Endothelial cell of umbilical vein (primary cell): ENCODE data around the gene MYOZ3. TPM values are rescaled to one million over a fixed set of nuclear protein-coding genes. Genes with fewer than 3 reads are reported as not detected.

Experiments used
- BruUV-seq: library from RNA; stranded (reverse); fragments of 400-500 nt; replicated peaks from 2 replicates; lab custom pipeline; 2021; lab: Mats Ljungman, UMichigan
- CTCF ChIA-PET: fragments of 300-600, 350-600 bp; sonication (Branson Sonifier 250); formaldehyde crosslinking; loops from one replicate; lab custom pipeline; 2021; ENCODE audit warnings: antibody characterized with exemption, inconsistent platforms; lab: Charles Lee
- POLR2A ChIA-PET: fragments of 300-600, 350-600 bp; sonication (Branson Sonifier 250); formaldehyde crosslinking; loops from one replicate; lab custom pipeline; 2021; ENCODE audit warnings: antibody characterized with exemption, inconsistent platforms; lab: Charles Lee
- DNase-seq: peaks from one replicate; pipeline ENCODE4 v3.0.0-alpha.2; 2011; ENCODE audit warnings: low read depth, low spot score
- FAIRE-seq: peaks from 2 replicates; lab custom pipeline; 2011; peaks lifted over from hg19 to GRCh38; lab: Jason Lieb, UNC
- H2AFZ ChIP-seq: 2 replicates; pipeline ENCODE4 v1.6.0; 2012; ENCODE audit warnings: low read depth, low read length, control low read depth, inconsistent platforms
- H3K27ac ChIP-seq: 2 replicates; pipeline ENCODE4 v1.5.1; 2011; ENCODE audit warnings: low read depth, mild to moderate bottlenecking, control low read depth, low read length, moderate library complexity; ENCODE audit not compliant: insufficient read depth
- H3K27me3 ChIP-seq, 2 experiments: 2 replicates each; pipeline versions ENCODE4 v1.6.0 to v1.6.1; 2011; ENCODE audit warnings: low read length in 2 of 2, mixed read lengths in 1 of 2; ENCODE audit not compliant: control insufficient read depth in 2 of 2, insufficient read depth in 2 of 2
- H3K36me3 ChIP-seq, 2 experiments: 2 replicates in 1 of 2; 3 replicates in 1 of 2; pipeline ENCODE4 v1.5.1; 2011; ENCODE audit warnings: low read length in 2 of 2, mild to moderate bottlenecking in 1 of 2, moderate library complexity in 1 of 2; ENCODE audit not compliant: control insufficient read depth in 2 of 2, insufficient read depth in 2 of 2; ENCODE audit errors: extremely low read depth in 1 of 2
- H3K4me1 ChIP-seq: 3 replicates; pipeline ENCODE4 v1.5.1; 2011; ENCODE audit warnings: mild to moderate bottlenecking, low read length; ENCODE audit not compliant: control insufficient read depth, insufficient read depth; ENCODE audit errors: extremely low read depth
- H3K4me2 ChIP-seq: 2 replicates; pipeline ENCODE4 v1.6.1; 2011; ENCODE audit warnings: low read length, control low read depth, mixed read lengths; ENCODE audit not compliant: insufficient read depth
- H3K4me3 ChIP-seq, 3 experiments: fragments of 200-600 bp in 1 of 3; sonication (generic), shearing (Covaris generic) in 1 of 3; replicated peaks in 1 of 3; 2 replicates each; pipeline ENCODE4 v1.5.1; 2011 to 2016; ENCODE audit warnings: control low read depth in 3 of 3, low read length in 3 of 3, mild to moderate bottlenecking in 2 of 3, inconsistent platforms in 1 of 3, low read depth in 1 of 3, moderate library complexity in 1 of 3; ENCODE audit not compliant: insufficient read depth in 1 of 3
- H3K79me2 ChIP-seq: 2 replicates; pipeline ENCODE4 v1.6.0; 2012; ENCODE audit warnings: low read length, inconsistent platforms; ENCODE audit not compliant: control insufficient read depth, insufficient read depth
- H3K9ac ChIP-seq: replicated peaks from 2 replicates; pipeline ENCODE3; 2011; ENCODE audit warnings: low read length, control low read depth; ENCODE audit not compliant: insufficient read depth; ENCODE audit errors: extremely low read depth
- H3K9me1 ChIP-seq: replicated peaks from 3 replicates; pipeline ENCODE4 v1.6.0; 2011; ENCODE audit warnings: mild to moderate bottlenecking, low read length; ENCODE audit not compliant: control insufficient read depth, insufficient read depth; ENCODE audit errors: extremely low read depth
- H3K9me3 ChIP-seq: replicated peaks from 2 replicates; pipeline ENCODE4 v1.5.1; 2012; ENCODE audit warnings: low read length, inconsistent platforms; ENCODE audit not compliant: control insufficient read depth, insufficient read depth
- H4K20me1 ChIP-seq: replicated peaks from 2 replicates; pipeline ENCODE3; 2011; ENCODE audit warnings: mild to moderate bottlenecking, low read length; ENCODE audit not compliant: control insufficient read depth, insufficient read depth; ENCODE audit errors: extremely low read depth
- CTCF ChIP-seq, 2 donors: IDR thresholded peaks; 1 replicate in 1 of 2; 2 replicates in 1 of 2; pipeline ENCODE4 v1.5.1; 2011; ENCODE audit warnings: low read length in 2 of 2, mild to moderate bottlenecking in 2 of 2, moderate library complexity in 2 of 2, control low read depth in 1 of 2, inconsistent platforms in 1 of 2, low read depth in 1 of 2; ENCODE audit not compliant: insufficient read depth in 1 of 2; ENCODE audit errors: extremely low read depth in 1 of 2
- POLR2AphosphoS5 ChIP-seq: IDR thresholded peaks from 2 replicates; pipeline ENCODE4 v1.6.1; 2012; ENCODE audit warnings: low read depth, mild to moderate bottlenecking, control low read depth, low read length, moderate library complexity; ENCODE audit not compliant: insufficient read depth
- dilution Hi-C: fragments of 300-500 bp; cut with MboI; formaldehyde crosslinking; loops from one replicate; pipeline ENCODE4 v1.15.0; 2019; ENCODE audit warnings: low sequenced_read_pairs; ENCODE audit not compliant: extremely low pct_ligation_motif_present
- intact Hi-C: fragments of 100-400 bp; cut with micrococcal nuclease; formaldehyde crosslinking; loops from one replicate; pipeline ENCODE4 v1.10.0; 2022
- polyA plus RNA-seq, 4 experiments: library from polyadenylated mRNA; depleted of rRNA in 3 of 4; stranded (reverse) in 3 of 4; unstranded in 1 of 4; fragments of >200 nt; gene quantifications; 2 replicates each; pipeline versions ENCODE4 v1.2.1 to v1.2.3, GENCODE V29; 2011 to 2012; ENCODE audit warnings: missing spikeins in 1 of 4
- total RNA-seq: library from RNA; stranded (reverse); gene quantifications from 2 replicates; pipeline ENCODE4 v1.2.3, GENCODE V29; 2021

Gene MYOZ3
- total and polyA plus RNA-seq, 2 donors (not counting 3 experiments of a cell fraction or from before 2014, with no cell fraction given), result 0.43 to 1.1 TPM

- Histone ChIP-seq H4K20me1 (no peaks in the 10 kb centered on the region), H3K27me3 (no peaks in the 10 kb centered on the region), H3K9ac (no peak overlapping the region), H3K4me1 (no peaks in the 10 kb centered on the region), H2AFZ (no peak overlapping the region), H3K4me3 (no peak overlapping the region), H3K27ac (no peak overlapping the region), H3K4me2 (no peak overlapping the region), H3K9me3 (no peaks in the 10 kb centered on the region), H3K36me3 (peaks cover 17 to 56% of the 10 kb centered on the region in 2 experiments), H3K9me1 (no peaks in the 10 kb centered on the region), H3K79me2 (peaks cover 24% of the 10 kb centered on the region)
- ChIA-PET CTCF (interaction anchor here (0.7 to 9.0 kb wide), 15 partner anchors 11 to 194 kb away, joined by 3 to 123 read pairs (median 4); partner anchors contain the start of genes SMIM3 and SYNPO), POLR2A (interaction anchor here (0.7 kb wide), 1 partner anchor 11 kb away, joined by 3 read pairs; no protein-coding TSS in a partner anchor)
- FAIRE-seq (no peak), DNase-seq (no peak)
- dilution Hi-C loops (no loop called here), intact Hi-C loops (loop anchor here (1.0 kb wide), 1 partner anchor 11 kb away; no protein-coding TSS in a partner anchor)
- peak; percentile 16 to 18 for TF ChIP-seq CTCF (IDR thresholded peaks at IDR 0.05; ENCODE audit: extremely low read depth in 1 of 2, insufficient read depth in 1 of 2, low read depth in 1 of 2, low read length in 2 of 2)
- no peak for TF ChIP-seq POLR2AphosphoS5
- BruUV-seq, result no TSS peak
Measured at GRCh38 chr5:150653145-150653761, 7.8 kb upstream of the MYOZ3 start.
